Right renal pelvis (tissue), 4 donors: Measurements from ENCODE around the gene NOTCH4. TPM values are rescaled to one million over a fixed set of nuclear protein-coding genes. Genes with fewer than 3 reads are reported as not detected.
"Not testable (repeated sequence)": the region's sequence is repeated elsewhere in the genome, so short reads cannot be mapped to it uniquely, and the experiment has no call there.

Source experiments
- DNase-seq, 4 donors: peaks; one replicate each; pipeline ENCODE4 v3.0.0-alpha.2; 2013; ENCODE audit warnings: low read depth in 4 of 4, low spot score in 3 of 4, missing footprints in 1 of 4
- polyA plus RNA-seq, 4 donors: library from polyadenylated mRNA; unstranded; fragments of 120-200 nt; gene quantifications; one replicate each; pipeline ENCODE4 v1.2.1, GENCODE V29; 2013; ENCODE audit not compliant: insufficient read length in 4 of 4

The NOTCH4 gene
- polyA plus RNA-seq, 4 donors = 16.1 to 21.6 (median 19.2) TPM

GRCh38 chr6:32194825-32195651 lies 28.8 kb downstream of the NOTCH4 start:
- no peak for DNase-seq

DNA sequence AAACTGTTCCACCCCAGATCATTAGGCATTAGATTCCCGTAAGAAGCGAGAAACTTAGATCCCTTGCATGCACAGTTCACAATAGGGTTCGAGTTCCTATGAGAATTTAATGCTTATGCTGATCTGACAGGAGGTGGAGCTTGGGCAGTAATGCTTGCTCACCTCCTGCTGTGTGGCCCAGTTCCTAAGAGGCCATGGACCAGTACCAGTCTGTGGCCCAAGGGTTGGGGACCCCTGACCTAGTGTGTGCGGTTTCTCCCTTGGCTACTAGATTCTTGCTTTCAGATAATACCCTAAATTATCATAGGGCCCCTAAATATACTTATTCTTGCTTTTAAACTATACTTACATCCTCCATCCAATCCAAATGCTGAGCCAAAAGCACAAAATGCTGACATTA lies 29.5 kb downstream of the NOTCH4 start:
- no peak for DNase-seq

DNA sequence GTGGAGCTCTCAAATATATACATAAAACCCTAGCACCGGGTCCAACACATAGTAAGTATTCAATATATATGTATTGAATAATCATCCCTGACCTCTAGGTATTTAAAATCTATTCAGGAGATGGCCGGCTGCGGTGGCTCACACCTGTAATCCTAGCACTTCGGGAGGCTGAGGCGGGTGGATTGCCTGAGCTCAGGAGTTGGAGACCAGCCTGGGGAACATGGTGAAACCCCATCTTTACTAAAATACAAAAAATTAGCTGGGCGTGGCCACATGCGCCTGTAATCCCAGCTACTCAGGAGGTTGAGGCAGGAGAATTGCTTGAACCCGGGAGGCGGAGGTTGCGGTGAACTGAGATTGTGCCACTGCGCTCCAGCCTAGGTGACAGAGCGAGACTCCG lies 30.8 kb downstream of the NOTCH4 start:
- not testable (repeated sequence) for DNase-seq

- DNase-seq = no peak
These were observed 31.2 kb downstream of the NOTCH4 start, which contains the start of gene GPSM3 for GRCh38 chr6:32192608-32193039. GPSM3 (minus strand) TSS chr6:32192643; CDS start chr6:32192513, 130 bp downstream.

- no peak for DNase-seq
These were observed 31.9 kb downstream of the NOTCH4 start for GRCh38 chr6:32191696-32192607.

- no peak for DNase-seq
These were observed 32.8 kb downstream of the NOTCH4 start for GRCh38 chr6:32190911-32191677.

GRCh38 chr6:32190054-32190851 lies 33.6 kb downstream of the NOTCH4 start, which contains the start of gene PBX2:
PBX2 (minus strand) TSS chr6:32190202; CDS start chr6:32189915, 287 bp downstream.
- DNase-seq = peak; percentile 83 to 91 (median 89)

GRCh38 chr6:32189742-32190053 lies 34.2 kb downstream of the NOTCH4 start:
- DNase-seq = no peak

- DNase-seq = no peak
These were observed 34.7 kb downstream of the NOTCH4 start for GRCh38 chr6:32189069-32189741.

GRCh38 chr6:32188381-32189068 lies 35.3 kb downstream of the NOTCH4 start:
- DNase-seq = no peak

DNA sequence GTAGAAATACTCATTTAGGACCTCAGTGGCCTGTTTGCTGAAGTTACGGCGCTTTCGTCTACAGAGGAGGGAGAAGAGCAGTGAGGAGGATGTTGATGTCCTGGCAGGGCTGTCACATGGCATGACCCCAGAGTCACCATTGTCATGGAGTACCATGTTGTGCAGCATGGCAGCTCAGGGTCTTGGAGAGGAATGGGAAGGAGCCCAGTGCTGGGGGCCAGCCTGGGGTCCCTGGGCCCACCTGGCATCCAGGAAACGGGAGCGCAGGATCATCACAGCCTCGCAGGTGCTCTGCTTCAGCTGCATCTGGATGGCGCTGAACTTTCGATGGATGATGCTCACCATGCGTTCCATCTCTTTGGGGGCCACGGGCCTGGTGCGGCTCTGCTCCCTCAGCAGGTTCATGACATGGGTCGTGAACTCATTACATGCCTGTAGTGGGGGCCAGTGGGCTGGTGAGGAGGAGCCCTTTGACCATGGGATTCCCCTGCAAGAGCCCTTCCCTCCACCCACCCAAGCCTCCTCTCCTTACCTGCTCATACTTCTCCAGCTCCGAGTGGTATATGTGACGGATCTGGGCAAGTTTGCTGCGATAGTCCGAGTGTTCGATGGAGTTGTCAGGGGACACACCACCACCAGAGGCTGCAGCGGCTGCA lies 36.0 kb downstream of the NOTCH4 start:
- not testable (repeated sequence) for DNase-seq

DNA sequence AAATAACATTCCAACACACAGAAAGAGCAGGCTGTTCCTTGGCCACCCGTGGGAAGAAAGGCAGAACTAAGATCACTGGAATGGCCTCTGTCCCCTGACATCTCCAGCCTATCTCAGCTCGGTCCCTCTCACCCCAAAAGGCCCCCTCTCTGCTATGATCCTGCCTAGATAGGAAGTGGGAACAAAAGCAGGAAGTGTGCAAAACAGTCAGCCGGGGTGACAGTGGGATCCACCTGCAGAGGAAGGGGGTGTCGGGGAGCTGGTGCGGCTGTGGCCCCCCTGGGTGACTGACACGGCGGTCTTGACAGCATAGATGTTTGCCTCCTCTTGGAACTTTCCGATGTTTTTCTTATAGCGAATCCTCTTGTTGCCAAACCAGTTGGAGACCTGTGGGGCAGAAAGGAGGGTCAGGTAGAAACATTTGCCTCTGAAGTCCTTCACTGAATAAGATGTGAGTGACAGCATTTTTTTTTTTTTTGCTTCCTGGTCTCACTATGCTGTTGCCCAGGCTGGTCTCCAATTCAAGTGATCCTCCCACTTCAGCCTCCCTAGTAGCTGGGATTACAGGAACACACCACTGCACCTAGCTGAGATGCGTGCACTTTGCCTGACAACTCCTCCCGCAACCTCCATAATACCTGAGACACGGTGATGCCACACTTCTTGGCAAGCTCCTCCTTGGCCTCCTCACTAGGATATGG lies 36.7 kb downstream of the NOTCH4 start:
- no peak for DNase-seq

GRCh38 chr6:32186151-32186840 lies 37.6 kb downstream of the NOTCH4 start:
- DNase-seq = not testable (repeated sequence)

- DNase-seq = not testable (repeated sequence)
These were observed 38.2 kb downstream of the NOTCH4 start for GRCh38 chr6:32185681-32186131.

- no peak for DNase-seq
These were observed 39.7 kb downstream of the NOTCH4 start, which contains the start of gene AGER for GRCh38 chr6:32184084-32184640. AGER (minus strand) TSS chr6:32184253; CDS start chr6:32184222, 31 bp downstream.

DNA sequence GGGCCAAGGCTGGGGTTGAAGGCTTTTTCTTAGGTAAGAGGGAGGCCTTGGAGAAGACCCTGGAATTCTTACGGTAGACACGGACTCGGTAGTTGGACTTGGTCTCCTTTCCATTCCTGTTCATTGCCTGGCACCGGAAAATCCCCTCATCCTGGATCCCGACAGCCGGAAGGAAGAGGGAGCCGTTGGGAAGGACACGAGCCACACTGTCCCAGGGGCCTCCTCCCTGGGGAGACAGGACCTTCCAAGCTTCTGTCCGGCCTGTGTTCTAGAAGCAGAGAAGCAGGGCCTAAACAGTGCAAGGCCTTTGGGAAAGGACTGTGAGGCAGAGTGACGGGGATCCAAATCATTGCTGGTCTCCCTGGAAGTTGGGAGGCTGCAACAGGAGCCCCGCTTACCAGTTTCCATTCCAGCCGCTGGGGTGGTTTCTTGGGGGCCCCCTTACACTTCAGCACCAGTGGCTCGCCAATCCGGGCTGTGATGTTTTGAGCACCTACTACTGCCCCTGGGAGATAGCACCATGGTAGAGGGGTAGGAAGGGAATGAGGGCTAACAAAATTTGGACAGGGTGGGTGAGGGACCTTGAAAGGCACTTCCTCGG lies 40.3 kb downstream of the NOTCH4 start:
- DNase-seq = no peak
